ENCODE data around the gene CWF19L1.

CWF19L1 gene

DNA sequence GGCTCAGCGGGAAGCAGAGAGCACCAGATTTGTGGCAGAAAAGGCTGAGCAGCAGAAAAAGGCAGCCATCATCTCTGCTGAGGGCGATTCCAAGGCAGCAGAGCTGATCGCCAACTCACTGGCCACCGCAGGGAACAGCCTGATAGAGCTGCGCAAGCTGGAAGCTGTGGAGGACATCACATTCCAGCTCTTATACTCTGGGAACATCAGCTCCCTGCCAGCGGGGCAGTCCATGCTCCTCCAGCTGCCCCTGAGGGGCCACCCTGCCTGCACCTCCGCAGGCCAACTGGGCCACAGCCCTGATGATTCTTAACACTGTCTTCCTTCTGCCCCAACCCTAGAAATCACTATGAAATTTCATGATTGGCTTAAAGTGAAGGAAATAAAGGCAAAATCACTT, 18.6 kb downstream of the CWF19L1 start:
- DNase-seq (ENCODE audit: low spot score): no peak

DNA sequence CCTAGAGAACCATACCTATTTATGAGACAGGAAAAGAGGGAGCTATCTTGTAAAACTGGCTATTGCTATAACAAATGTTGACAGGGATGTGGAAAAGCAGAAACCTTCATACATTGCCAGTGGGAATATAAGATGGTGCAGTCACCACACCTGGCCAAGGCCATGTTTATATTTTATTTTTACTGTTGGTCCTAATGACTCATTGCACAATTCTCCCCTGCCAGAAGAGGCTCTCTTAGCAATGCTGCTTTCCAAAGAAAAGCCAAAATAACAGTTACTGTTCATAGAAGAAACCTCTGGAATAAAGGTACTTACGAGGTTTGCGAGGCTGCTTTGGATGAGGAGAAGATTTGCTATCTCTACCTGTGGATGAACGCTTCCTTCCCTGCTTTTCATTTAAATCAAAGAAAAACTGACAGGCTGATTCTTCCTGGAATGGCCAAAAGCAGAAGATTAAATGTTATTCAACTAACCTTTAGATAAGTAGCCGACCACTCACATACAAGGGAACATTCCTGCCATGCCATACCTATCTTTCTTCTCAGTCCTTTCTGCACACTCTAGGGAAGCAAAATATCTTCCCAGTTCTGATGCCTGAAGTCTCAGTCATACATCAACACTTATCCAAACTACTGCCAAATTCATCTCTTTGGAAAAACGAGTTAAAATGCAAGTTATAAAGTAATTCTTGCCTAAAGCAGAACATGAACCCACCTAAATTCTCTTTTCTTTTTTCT, 21.8 kb downstream of the CWF19L1 start:
- no peak for DNase-seq (ENCODE audit: low spot score)

DNA sequence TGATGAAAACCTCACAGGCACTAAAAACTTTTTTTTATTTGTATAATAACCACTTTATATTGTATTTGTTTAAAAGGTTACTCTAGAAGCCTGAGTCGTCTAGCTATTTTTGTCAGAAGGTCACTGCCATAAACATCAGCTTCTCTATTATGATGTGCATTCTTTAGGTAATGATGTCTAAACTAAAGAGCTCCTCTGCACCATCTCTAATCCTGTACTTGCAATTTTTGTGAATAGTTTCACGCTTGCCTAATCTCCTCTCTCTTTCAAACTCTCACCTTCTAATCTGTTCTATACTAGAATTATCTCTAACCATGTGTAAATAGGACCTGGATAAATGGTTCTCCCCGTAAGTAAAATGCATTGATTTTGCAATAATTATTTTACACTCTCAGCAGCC, 27.6 kb downstream of the CWF19L1 start:
- DNase-seq (ENCODE audit: low spot score): no peak

DNA sequence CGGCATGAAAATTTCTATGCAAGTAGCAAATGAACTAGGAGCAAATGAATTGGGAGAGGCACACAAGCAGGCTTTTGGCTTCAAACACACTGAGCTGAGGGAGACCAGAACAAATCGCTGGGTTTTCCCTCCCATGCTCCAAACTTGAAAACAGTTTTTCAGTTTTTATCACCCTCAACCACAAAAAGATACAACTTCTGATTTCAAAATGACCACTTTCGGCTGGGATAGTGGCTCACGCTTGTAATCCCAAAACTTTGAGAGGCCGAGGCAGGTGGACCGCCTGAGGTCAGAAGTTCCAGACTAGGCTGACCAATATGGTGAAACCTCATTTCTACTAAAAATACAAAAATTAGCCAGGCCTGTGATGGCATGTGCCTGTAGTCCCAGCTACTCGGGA, 29.0 kb downstream of the CWF19L1 start:
- no peak for DNase-seq (ENCODE audit: low spot score)

DNA sequence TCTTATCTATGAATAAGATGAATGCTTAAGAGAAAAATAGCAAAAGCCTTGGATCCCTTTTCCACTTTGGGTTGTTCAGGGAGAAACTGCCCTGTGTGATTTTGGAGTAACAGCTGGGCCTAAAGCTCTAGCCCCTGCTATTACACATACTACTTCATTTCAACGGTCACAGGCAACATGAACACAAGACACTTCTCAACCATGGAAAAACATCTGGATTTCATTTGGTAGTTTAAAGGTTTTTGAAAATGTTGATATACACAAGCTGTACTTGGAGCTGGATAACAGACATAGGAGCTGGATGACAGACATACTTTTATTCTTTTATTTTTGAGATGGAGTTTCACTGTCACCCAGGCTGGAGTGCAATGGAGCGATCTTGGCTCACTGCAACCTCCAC, 35.3 kb downstream of the CWF19L1 start:
- DNase-seq (ENCODE audit: low spot score): no peak

- no peak for DNase-seq (ENCODE audit: low spot score)
Measured at GRCh38 chr10:100229819-100230422, 37.5 kb downstream of the CWF19L1 start.

- no peak for DNase-seq (ENCODE audit: low spot score)
Measured at GRCh38 chr10:100223879-100224278, 43.6 kb downstream of the CWF19L1 start.

DNA sequence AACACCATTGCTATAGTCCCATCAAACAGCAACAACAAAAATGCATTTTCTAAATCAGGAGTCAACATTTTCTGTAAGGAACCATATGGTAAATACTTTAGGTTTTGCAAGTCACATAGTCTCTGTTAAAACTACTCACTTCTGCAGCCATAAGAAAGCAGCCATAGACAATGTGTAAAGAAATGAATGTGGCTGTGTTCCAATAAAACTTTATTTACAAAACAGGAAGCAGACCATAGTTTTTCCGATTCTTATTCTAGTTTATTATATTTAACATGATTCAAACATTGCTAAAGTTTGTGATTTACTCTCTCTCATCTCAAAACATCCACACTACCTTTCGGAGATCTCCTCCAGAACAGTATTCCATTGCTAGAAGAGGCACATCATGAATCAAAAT, 44.9 kb downstream of the CWF19L1 start:
- no peak for DNase-seq (ENCODE audit: low spot score)

DNA sequence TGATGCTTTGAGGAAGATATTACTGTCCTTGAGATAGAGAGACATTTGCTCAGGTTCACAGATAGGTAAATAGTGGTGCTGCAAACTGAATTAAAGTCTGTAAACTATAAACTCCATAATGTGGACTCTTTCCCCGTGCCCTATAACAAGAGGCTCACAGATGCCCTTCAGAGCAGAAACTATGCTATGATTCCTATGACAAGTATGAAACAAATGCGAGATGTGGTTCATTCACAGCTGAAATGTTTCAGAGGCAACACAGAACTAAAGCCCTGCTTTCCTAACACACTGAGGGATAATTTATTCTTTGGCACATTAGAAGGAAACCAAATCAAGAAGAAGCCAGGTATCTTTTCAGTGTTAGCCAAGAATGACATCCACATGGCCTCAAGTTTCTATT, 51.4 kb downstream of the CWF19L1 start:
- DNase-seq (ENCODE audit: low spot score): no peak

DNA sequence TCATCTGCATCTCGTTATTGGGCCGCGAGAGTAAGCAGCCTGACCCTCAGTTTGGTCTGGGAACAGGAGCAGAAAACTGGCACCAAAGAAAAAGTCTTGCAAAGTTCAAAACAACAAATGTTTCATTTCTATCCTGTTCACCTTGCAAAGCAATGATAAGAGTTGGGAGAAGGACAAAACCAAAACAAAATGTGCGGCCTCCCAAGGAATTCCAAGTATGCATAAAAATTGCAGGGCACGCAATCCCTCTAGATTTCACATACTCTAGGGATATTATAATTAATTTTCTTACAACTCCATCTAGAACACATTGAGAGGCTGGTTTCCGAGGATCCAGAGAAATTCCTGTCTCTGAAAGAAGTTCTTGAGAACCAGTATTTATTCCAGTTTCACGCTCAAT, 58.1 kb downstream of the CWF19L1 start:
- no peak for DNase-seq (ENCODE audit: low spot score)

GRCh38 chr10:100208276-100208675, 59.2 kb downstream of the CWF19L1 start:
- no peak for DNase-seq (ENCODE audit: low spot score)

- no peak for DNase-seq (ENCODE audit: low spot score)
Measured at GRCh38 chr10:100204370-100204769, 63.1 kb downstream of the CWF19L1 start.

- DNase-seq (ENCODE audit: low spot score): no peak
Measured at GRCh38 chr10:100201549-100201948, 65.9 kb downstream of the CWF19L1 start.

DNA sequence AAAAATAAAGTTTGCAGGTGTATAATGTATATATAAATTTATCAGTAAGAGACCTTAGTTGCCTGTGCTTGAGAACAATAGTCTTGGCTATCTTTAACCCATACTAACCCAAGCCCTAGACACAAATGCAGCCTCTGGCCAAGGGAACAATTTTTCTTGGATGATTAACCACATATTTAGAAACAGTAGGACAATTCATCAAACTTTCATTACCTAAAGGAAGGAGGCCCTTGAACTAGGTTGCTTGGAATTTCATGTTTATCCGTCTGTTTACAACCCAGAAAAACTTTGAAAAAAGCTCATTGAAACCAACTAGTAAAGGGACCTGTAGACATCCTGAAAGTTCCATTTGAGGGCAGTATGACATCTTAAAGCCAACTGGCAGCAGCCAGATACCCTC, 72.7 kb downstream of the CWF19L1 start:
- no peak for DNase-seq (ENCODE audit: low spot score)

DNA sequence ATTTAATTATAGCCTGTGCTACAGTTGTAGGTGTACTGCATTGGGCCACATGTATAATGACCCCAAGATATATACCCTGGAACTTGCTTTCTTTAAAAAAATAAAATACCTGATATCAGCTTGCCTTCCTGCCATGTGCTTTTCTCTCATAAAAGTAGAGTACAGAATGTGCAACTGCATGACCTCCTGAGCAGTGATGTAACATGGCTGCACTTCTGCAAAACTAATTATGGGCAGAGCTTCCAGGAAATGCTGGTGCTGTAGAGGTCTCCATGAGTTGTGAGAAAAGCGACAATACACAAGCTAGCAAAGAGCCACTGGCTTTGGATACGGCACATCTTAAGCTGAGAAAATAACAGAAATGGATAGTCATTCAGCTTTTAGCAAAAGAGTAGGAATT, 75.1 kb downstream of the CWF19L1 start:
- no peak for DNase-seq (ENCODE audit: low spot score)

DNA sequence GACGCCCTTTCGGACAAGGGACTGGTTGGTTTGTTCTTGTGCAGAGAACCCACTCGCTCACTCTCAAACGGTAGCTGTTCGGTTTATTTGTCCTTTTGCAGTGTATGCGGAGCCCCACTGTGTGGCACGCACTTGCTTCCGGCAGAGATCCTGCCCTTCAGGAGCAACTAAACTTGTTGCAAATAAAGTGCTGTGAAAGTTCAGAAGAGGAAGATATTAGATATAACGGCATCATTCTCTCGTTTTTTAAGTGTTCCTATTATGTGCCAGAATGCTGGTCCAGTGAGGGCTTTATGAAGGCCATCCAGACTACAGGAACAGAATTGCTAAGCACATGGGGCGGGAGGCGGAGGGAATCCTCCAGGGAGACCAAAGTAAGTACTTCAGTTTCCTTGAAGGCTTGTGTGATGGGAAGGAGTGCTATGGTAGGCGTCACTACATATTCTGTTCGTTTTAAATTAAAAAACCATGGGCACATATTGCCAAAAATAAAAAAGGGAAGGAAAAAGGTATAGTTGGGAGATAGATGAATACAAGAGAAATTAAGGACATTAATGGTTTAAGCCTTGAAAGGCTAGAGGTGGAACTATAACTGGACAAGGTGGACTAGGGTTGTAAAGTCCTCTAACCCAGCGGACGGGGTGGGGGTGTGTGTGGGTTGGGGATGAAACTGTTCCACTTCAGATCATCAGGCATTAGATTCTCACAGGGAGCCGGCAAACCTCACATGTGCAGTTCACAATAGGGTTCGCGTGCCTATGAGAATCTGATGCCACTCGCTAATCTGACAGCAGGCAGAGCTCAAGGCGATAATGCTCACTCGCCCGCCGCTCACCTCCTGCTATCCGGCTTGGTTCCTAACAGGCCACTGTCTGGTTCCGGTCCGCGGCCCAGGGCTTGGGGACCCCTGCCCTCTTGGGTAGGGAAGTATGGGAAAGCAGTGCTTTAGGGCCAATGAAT, 80.9 kb downstream of the CWF19L1 start:
- DNase-seq (ENCODE audit: low spot score): peak; percentile 13

DNA sequence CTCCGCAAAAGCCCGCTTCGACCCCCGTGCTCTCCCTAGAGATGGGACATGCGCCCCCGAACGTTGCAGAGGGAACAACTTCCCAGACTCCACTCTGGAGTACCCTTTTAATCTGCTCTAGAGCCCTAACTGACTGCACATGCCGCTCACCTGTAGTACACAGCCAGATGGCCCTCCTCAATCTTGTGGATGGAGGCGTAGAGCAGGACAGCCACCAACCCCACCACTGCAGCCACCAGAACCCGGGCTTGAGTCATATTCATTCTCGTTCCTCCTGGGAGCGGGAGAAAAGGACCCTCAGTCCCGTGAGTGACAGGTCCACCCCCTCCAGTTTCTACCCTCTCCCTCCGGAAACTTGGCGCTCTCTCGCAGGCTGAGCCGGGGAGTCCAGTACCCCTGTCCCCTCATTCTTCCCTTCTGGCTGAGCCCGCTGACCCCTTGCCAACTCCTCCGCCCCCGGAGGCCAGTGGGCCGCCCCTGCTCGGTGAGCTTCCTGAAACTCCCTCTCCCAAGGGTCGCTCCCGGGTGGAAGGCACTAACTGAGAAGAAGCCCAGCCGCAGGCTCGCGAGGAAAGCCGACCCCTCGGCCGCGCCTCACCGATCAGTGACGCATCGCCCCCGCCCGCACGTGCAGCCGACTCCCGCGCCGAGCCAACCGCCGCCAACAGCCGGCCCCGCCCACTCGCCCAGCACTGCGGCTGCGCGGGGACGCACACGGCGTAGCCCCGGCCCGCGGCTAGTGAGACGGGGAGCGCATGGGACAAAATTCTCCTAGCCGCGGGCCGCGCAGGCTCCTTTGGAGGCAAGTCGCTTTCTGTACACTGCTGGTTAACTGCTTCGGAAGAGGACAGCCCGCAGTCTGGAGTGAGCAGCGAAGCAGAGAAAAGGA, 81.8 kb downstream of the CWF19L1 start, which contains the start of gene ERLIN1:
ERLIN1 (minus strand) TSS at position 666 of the 889 bp plus-strand sequence; CDS start at position 263, 403 bp downstream.
- peak; percentile 85 for DNase-seq (ENCODE audit: low spot score)

GRCh38 chr10:100184840-100185239, 82.6 kb downstream of the CWF19L1 start:
- peak; percentile 30 for DNase-seq (ENCODE audit: low spot score)

DNA sequence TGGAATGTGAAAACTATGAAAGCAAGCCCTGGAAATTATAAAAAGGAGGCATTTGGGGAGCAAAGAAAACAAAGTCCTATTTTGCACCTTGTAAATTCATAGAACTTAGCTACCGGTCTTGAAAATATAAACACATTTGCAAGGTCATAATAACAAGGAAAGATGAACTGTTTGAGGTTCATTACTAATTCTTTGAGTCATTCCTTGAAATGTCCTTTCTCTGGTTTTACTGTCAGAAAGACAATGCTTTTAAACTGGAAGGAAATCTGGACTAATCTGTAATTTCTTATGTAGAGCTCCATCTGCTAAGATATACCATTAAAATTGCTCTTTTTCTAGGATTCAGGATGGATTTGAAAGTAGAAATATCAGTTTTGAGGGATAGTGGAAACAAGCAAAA, 83.0 kb downstream of the CWF19L1 start:
- no peak for DNase-seq (ENCODE audit: low spot score)

GRCh38 chr10:100183481-100183880, 84.0 kb downstream of the CWF19L1 start:
- no peak for DNase-seq (ENCODE audit: low spot score)

- no peak for DNase-seq (ENCODE audit: low spot score)
Measured at GRCh38 chr10:100182908-100183307, 84.5 kb downstream of the CWF19L1 start.
